Medulla oblongata (tissue), 1 donor: ENCODE data around the gene VENTX.
"Not testable (repeated sequence)": the region's sequence is repeated elsewhere in the genome, so short reads cannot be mapped to it uniquely, and the experiment has no call there.

Experiments used
- DNase-seq: peaks from one replicate; pipeline ENCODE4 v3.0.0-alpha.2; 2015; ENCODE audit errors: extremely low spot score

VENTX gene

GRCh38 chr10:133254421-133255120 lies 16.9 kb downstream of the VENTX start:
- no peak for DNase-seq

- DNase-seq = no peak
Observed at GRCh38 chr10:133255323-133255722, 17.7 kb downstream of the VENTX start.

GRCh38 chr10:133257489-133258065 lies 19.9 kb downstream of the VENTX start:
- DNase-seq = no peak

- no peak for DNase-seq
Observed at GRCh38 chr10:133258066-133258817, 20.6 kb downstream of the VENTX start.

- DNase-seq = peak; percentile 81
Observed at GRCh38 chr10:133258818-133259601, 21.4 kb downstream of the VENTX start.

- no peak for DNase-seq
Observed at GRCh38 chr10:133259602-133259989, 21.9 kb downstream of the VENTX start.

- DNase-seq = peak; percentile 35
Observed at GRCh38 chr10:133260895-133261725, 23.5 kb downstream of the VENTX start.

- DNase-seq = peak; percentile 74
Observed at GRCh38 chr10:133261726-133262325, 24.2 kb downstream of the VENTX start.

- DNase-seq = no peak
Observed at GRCh38 chr10:133262696-133263095, 25.0 kb downstream of the VENTX start.

- DNase-seq = no peak
Observed at GRCh38 chr10:133263674-133264073, 26.0 kb downstream of the VENTX start.

GRCh38 chr10:133264461-133264860 lies 26.8 kb downstream of the VENTX start:
- no peak for DNase-seq

- not testable (repeated sequence) for DNase-seq
Observed at GRCh38 chr10:133265052-133265451, 27.4 kb downstream of the VENTX start.

GRCh38 chr10:133266056-133266795 lies 28.6 kb downstream of the VENTX start:
- no peak for DNase-seq

- no peak for DNase-seq
Observed at GRCh38 chr10:133267293-133267692, 29.6 kb downstream of the VENTX start.

GRCh38 chr10:133267829-133268228 lies 30.2 kb downstream of the VENTX start:
- DNase-seq = no peak

GRCh38 chr10:133268532-133268931 lies 30.9 kb downstream of the VENTX start:
- DNase-seq = no peak

GRCh38 chr10:133269367-133269766 lies 31.7 kb downstream of the VENTX start:
- no peak for DNase-seq

GRCh38 chr10:133270204-133270603 lies 32.5 kb downstream of the VENTX start:
- DNase-seq = no peak

- DNase-seq = no peak
Observed at GRCh38 chr10:133270773-133271297, 33.2 kb downstream of the VENTX start.
